ENCODE results near the gene NFATC3.
A peak's percentile ranks its signal among the peaks of the same experiment; 100 is the strongest.

The NFATC3 gene

GRCh38 chr16:68197250-68197649 lies 112.1 kb downstream of the NFATC3 start:
- no peak overlapping the region for H2AFZ ChIP-seq (ENCODE audit: insufficient read depth, low read length, poor library complexity)
- no peak overlapping the region for H3K18ac ChIP-seq (ENCODE audit: low read length)
- no peak overlapping the region for H3K23ac ChIP-seq (ENCODE audit: low read length)
- no peak overlapping the region for H2BK5ac ChIP-seq (ENCODE audit: low read depth, low read length, poor library complexity)
- no peaks in the 10 kb centered on the region for H3K79me1 ChIP-seq (ENCODE audit: low read length)
- no CpG with 5 or more reads among the region's 2 CpGs for WGBS (ENCODE audit: extremely low coverage, insufficient coverage, insufficient read length)
- H2BK12ac ChIP-seq (ENCODE audit: low read length), result no peak overlapping the region
- no peak overlapping the region for H3K4me3 ChIP-seq (ENCODE audit: low read depth, low read length)
- H3K79me2 ChIP-seq (ENCODE audit: control insufficient read depth, insufficient read depth, low read length, poor library complexity), result no peaks in the 10 kb centered on the region
- no peak overlapping the region for H3K14ac ChIP-seq (ENCODE audit: low read length)
- H3K27me3 ChIP-seq (ENCODE audit: insufficient read depth, low read length), result no peaks in the 10 kb centered on the region
- no peak overlapping the region for H4K91ac ChIP-seq (ENCODE audit: low read depth, low read length)
- H3K9ac ChIP-seq (ENCODE audit: low read length), result no peak overlapping the region
- no peaks in the 10 kb centered on the region for H3K4me1 ChIP-seq (ENCODE audit: control insufficient read depth in 1 of 2, insufficient read depth in 2 of 2, low read length in 2 of 2)
- H4K12ac ChIP-seq (ENCODE audit: low read depth, low read length), result no peak overlapping the region
- no peak overlapping the region for H3K27ac ChIP-seq (ENCODE audit: low read depth, low read length)
- H3K4ac ChIP-seq (ENCODE audit: low read depth, low read length), result no peak overlapping the region
- peaks cover 0 to 5% of the 10 kb centered on the region in 2 experiments for H3K36me3 ChIP-seq (ENCODE audit: control insufficient read depth in 1 of 2, insufficient read depth in 2 of 2, low read length in 2 of 2)
- no peak overlapping the region for H4K8ac ChIP-seq (ENCODE audit: low read depth, low read length)
- no peak overlapping the region for H3K4me2 ChIP-seq (ENCODE audit: low read length)
- H2AK5ac ChIP-seq (ENCODE audit: low read length), result no peak overlapping the region
- H2BK120ac ChIP-seq (ENCODE audit: insufficient read depth, low read length, poor library complexity), result no peak overlapping the region
- no peaks in the 10 kb centered on the region for H3K9me3 ChIP-seq (ENCODE audit: insufficient read depth, low read depth, low read length)
- peak; percentile 7 to 63 for DNase-seq

- H2BK12ac ChIP-seq (ENCODE audit: low read length), result no peak overlapping the region
- no peaks in the 10 kb centered on the region for H3K79me2 ChIP-seq (ENCODE audit: control insufficient read depth, insufficient read depth, low read length, poor library complexity)
- no peak overlapping the region for H3K23ac ChIP-seq (ENCODE audit: low read length)
- no peak overlapping the region for H3K27ac ChIP-seq (ENCODE audit: low read depth, low read length)
- H3K4me1 ChIP-seq (ENCODE audit: control insufficient read depth in 1 of 2, insufficient read depth in 2 of 2, low read length in 2 of 2), result no peaks in the 10 kb centered on the region
- no peak overlapping the region for H2BK120ac ChIP-seq (ENCODE audit: insufficient read depth, low read length, poor library complexity)
- H3K36me3 ChIP-seq (ENCODE audit: control insufficient read depth in 1 of 2, insufficient read depth in 2 of 2, low read length in 2 of 2), result peaks cover 0 to 2% of the 10 kb centered on the region in 2 experiments
- H4K8ac ChIP-seq (ENCODE audit: low read depth, low read length), result no peak overlapping the region
- no peak overlapping the region for H3K18ac ChIP-seq (ENCODE audit: low read length)
- WGBS (ENCODE audit: extremely low coverage, insufficient coverage, insufficient read length), result no CpG with 5 or more reads among the region's 3 CpGs
- no peaks in the 10 kb centered on the region for H3K27me3 ChIP-seq (ENCODE audit: insufficient read depth, low read length)
- no peak overlapping the region for H3K4me2 ChIP-seq (ENCODE audit: low read length)
- H3K9me3 ChIP-seq (ENCODE audit: insufficient read depth, low read depth, low read length), result no peaks in the 10 kb centered on the region
- no peak for DNase-seq
- no peaks in the 10 kb centered on the region for H3K79me1 ChIP-seq (ENCODE audit: low read length)
- no peak overlapping the region for H2AK5ac ChIP-seq (ENCODE audit: low read length)
- H3K4me3 ChIP-seq (ENCODE audit: low read depth, low read length), result no peak overlapping the region
- H2BK5ac ChIP-seq (ENCODE audit: low read depth, low read length, poor library complexity), result no peak overlapping the region
- no peak overlapping the region for H4K91ac ChIP-seq (ENCODE audit: low read depth, low read length)
- no peak overlapping the region for H3K9ac ChIP-seq (ENCODE audit: low read length)
- no peak overlapping the region for H4K12ac ChIP-seq (ENCODE audit: low read depth, low read length)
- H3K14ac ChIP-seq (ENCODE audit: low read length), result no peak overlapping the region
- no peak overlapping the region for H3K4ac ChIP-seq (ENCODE audit: low read depth, low read length)
- H2AFZ ChIP-seq (ENCODE audit: insufficient read depth, low read length, poor library complexity), result no peak overlapping the region
These were observed 115.1 kb downstream of the NFATC3 start for GRCh38 chr16:68200088-68200783.

- no peak for DNase-seq
- H3K27me3 ChIP-seq (ENCODE audit: insufficient read depth, low read length), result no peaks in the 10 kb centered on the region
- H3K9me3 ChIP-seq (ENCODE audit: insufficient read depth, low read depth, low read length), result no peaks in the 10 kb centered on the region
- no peaks in the 10 kb centered on the region for H3K4me1 ChIP-seq (ENCODE audit: control insufficient read depth in 1 of 2, insufficient read depth in 2 of 2, low read length in 2 of 2)
- no peak overlapping the region for H3K9ac ChIP-seq (ENCODE audit: low read length)
- H3K18ac ChIP-seq (ENCODE audit: low read length), result no peak overlapping the region
- no peak overlapping the region for H2AFZ ChIP-seq (ENCODE audit: insufficient read depth, low read length, poor library complexity)
- no peak overlapping the region for H4K91ac ChIP-seq (ENCODE audit: low read depth, low read length)
- no peak overlapping the region for H2AK5ac ChIP-seq (ENCODE audit: low read length)
- no peaks in the 10 kb centered on the region for H3K79me1 ChIP-seq (ENCODE audit: low read length)
- no peak overlapping the region for H3K14ac ChIP-seq (ENCODE audit: low read length)
- H3K4me3 ChIP-seq (ENCODE audit: low read depth, low read length), result no peak overlapping the region
- no peaks in the 10 kb centered on the region for H3K79me2 ChIP-seq (ENCODE audit: control insufficient read depth, insufficient read depth, low read length, poor library complexity)
- no peak overlapping the region for H3K4ac ChIP-seq (ENCODE audit: low read depth, low read length)
- no peak overlapping the region for H2BK120ac ChIP-seq (ENCODE audit: insufficient read depth, low read length, poor library complexity)
- no peak overlapping the region for H4K12ac ChIP-seq (ENCODE audit: low read depth, low read length)
- H3K27ac ChIP-seq (ENCODE audit: low read depth, low read length), result no peak overlapping the region
- H2BK12ac ChIP-seq (ENCODE audit: low read length), result no peak overlapping the region
- no peak overlapping the region for H2BK5ac ChIP-seq (ENCODE audit: low read depth, low read length, poor library complexity)
- no peak overlapping the region for H3K4me2 ChIP-seq (ENCODE audit: low read length)
- no peak overlapping the region for H4K8ac ChIP-seq (ENCODE audit: low read depth, low read length)
- H3K36me3 ChIP-seq (ENCODE audit: control insufficient read depth in 1 of 2, insufficient read depth in 2 of 2, low read length in 2 of 2), result peaks cover 0 to 2% of the 10 kb centered on the region in 2 experiments
- no peak overlapping the region for H3K23ac ChIP-seq (ENCODE audit: low read length)
These were observed 116.9 kb downstream of the NFATC3 start for GRCh38 chr16:68202091-68202519.

GRCh38 chr16:68206245-68206644 lies 121.1 kb downstream of the NFATC3 start:
- no peak overlapping the region for H3K14ac ChIP-seq (ENCODE audit: low read length)
- H3K4me3 ChIP-seq (ENCODE audit: low read depth, low read length), result no peak overlapping the region
- no peak overlapping the region for H3K18ac ChIP-seq (ENCODE audit: low read length)
- no peaks in the 10 kb centered on the region for H3K27me3 ChIP-seq (ENCODE audit: insufficient read depth, low read length)
- no peak overlapping the region for H3K4me2 ChIP-seq (ENCODE audit: low read length)
- H2BK5ac ChIP-seq (ENCODE audit: low read depth, low read length, poor library complexity), result no peak overlapping the region
- H4K12ac ChIP-seq (ENCODE audit: low read depth, low read length), result no peak overlapping the region
- no peak overlapping the region for H2BK120ac ChIP-seq (ENCODE audit: insufficient read depth, low read length, poor library complexity)
- DNase-seq, result no peak
- H3K36me3 ChIP-seq (ENCODE audit: control insufficient read depth in 1 of 2, insufficient read depth in 2 of 2, low read length in 2 of 2), result peaks cover 0 to 2% of the 10 kb centered on the region in 2 experiments
- H3K4ac ChIP-seq (ENCODE audit: low read depth, low read length), result no peak overlapping the region
- no CpG with 5 or more reads among the region's 2 CpGs for WGBS (ENCODE audit: extremely low coverage, insufficient coverage, insufficient read length)
- H2BK12ac ChIP-seq (ENCODE audit: low read length), result no peak overlapping the region
- H3K23ac ChIP-seq (ENCODE audit: low read length), result no peak overlapping the region
- H2AFZ ChIP-seq (ENCODE audit: insufficient read depth, low read length, poor library complexity), result no peak overlapping the region
- no peaks in the 10 kb centered on the region for H3K4me1 ChIP-seq (ENCODE audit: control insufficient read depth in 1 of 2, insufficient read depth in 2 of 2, low read length in 2 of 2)
- no peaks in the 10 kb centered on the region for H3K79me1 ChIP-seq (ENCODE audit: low read length)
- H3K79me2 ChIP-seq (ENCODE audit: control insufficient read depth, insufficient read depth, low read length, poor library complexity), result no peaks in the 10 kb centered on the region
- no peak overlapping the region for H3K9ac ChIP-seq (ENCODE audit: low read length)
- H2AK5ac ChIP-seq (ENCODE audit: low read length), result no peak overlapping the region
- H4K91ac ChIP-seq (ENCODE audit: low read depth, low read length), result no peak overlapping the region
- no peaks in the 10 kb centered on the region for H3K9me3 ChIP-seq (ENCODE audit: insufficient read depth, low read depth, low read length)
- H3K27ac ChIP-seq (ENCODE audit: low read depth, low read length), result no peak overlapping the region
- H4K8ac ChIP-seq (ENCODE audit: low read depth, low read length), result no peak overlapping the region
